HepG2 (cell line): ENCODE results near the gene SHC3. TPM values are rescaled to one million over a fixed set of nuclear protein-coding genes. Genes with fewer than 3 reads are reported as not detected.

Experiments used
- ATAC-seq: fragments of 200-7000 bp; cut with Tn5 transposase; 3 replicates; pipeline ENCODE4 v1.9.1; 2020; ENCODE audit warnings: mild to moderate bottlenecking, moderate library complexity
- BruUV-seq: library from RNA; stranded (reverse); fragments of 400-500 nt; replicated peaks from 2 replicates; lab custom pipeline; 2021; lab: Mats Ljungman, UMichigan
- CTCF ChIA-PET: fragments of 300-600 bp; formaldehyde crosslinking; extraction: SDS; loops from one replicate; lab custom pipeline; 2021; ENCODE audit warnings: low total read pairs, inconsistent platforms, low intra/inter-chr PET ratio; lab: Yijun Ruan, JAX
- POLR2A ChIA-PET: fragments of 350-600 bp; sonication (Branson Sonifier 250); formaldehyde crosslinking; loops from one replicate; lab custom pipeline; 2020; ENCODE audit warnings: antibody characterized with exemption, inconsistent platforms; lab: Yijun Ruan, JAX
- DNase-seq: peaks from one replicate; pipeline ENCODE4 v3.0.0-alpha.2; 2015; ENCODE audit warnings: low spot score
- FAIRE-seq: peaks from 3 replicates; lab custom pipeline; 2011; peaks lifted over from hg19 to GRCh38; lab: Jason Lieb, UNC
- H2AFZ ChIP-seq: one replicate; pipeline ENCODE4 v1.6.1; 2011; ENCODE audit warnings: low read length, inconsistent platforms
- H3K27ac ChIP-seq: fragments of 300-600 bp; 3 replicates; pipeline ENCODE4 v1.8.0; 2011; ENCODE audit warnings: mixed run types, mild to moderate bottlenecking, mixed read lengths, low read length, inconsistent platforms; ENCODE audit not compliant: insufficient read depth; ENCODE audit errors: extremely low read length
- H3K27me3 ChIP-seq, 2 experiments: fragments of 200-600 bp in 1 of 2; 2 replicates in 1 of 2; 3 replicates in 1 of 2; pipeline versions ENCODE4 v1.6.0 to v1.8.0; 2011; ENCODE audit warnings: low read length in 2 of 2, mild to moderate bottlenecking in 2 of 2, moderate library complexity in 2 of 2, inconsistent platforms in 1 of 2; ENCODE audit not compliant: insufficient read depth in 2 of 2, control insufficient read depth in 1 of 2
- H3K36me3 ChIP-seq, 2 experiments: fragments of 200-600 bp in 1 of 2; replicated peaks in 1 of 2; 2 replicates in 1 of 2; 3 replicates in 1 of 2; pipeline versions ENCODE4 v1.5.1 to v1.8.0; 2011; ENCODE audit warnings: low read length in 2 of 2, inconsistent platforms in 1 of 2; ENCODE audit not compliant: insufficient read depth in 2 of 2, control insufficient read depth in 1 of 2
- H3K4me1 ChIP-seq: 2 replicates; pipeline ENCODE4 v1.5.1; 2012; ENCODE audit warnings: low read length, inconsistent platforms; ENCODE audit not compliant: insufficient read depth
- H3K4me2 ChIP-seq: 2 replicates; pipeline ENCODE4 v1.6.0; 2011; ENCODE audit warnings: low read depth, low read length, inconsistent platforms
- H3K4me3 ChIP-seq, 3 experiments: fragments of 200-600 bp in 1 of 3; sonication (generic), shearing (Covaris generic) in 1 of 3; replicated peaks in 1 of 3; 2 replicates each; pipeline ENCODE4 v1.5.1; 2011 to 2016; ENCODE audit warnings: low read length in 3 of 3, inconsistent platforms in 2 of 3, low read depth in 2 of 3, mild to moderate bottlenecking in 2 of 3, control low read depth in 1 of 3, mixed read lengths in 1 of 3; ENCODE audit not compliant: insufficient read depth in 1 of 3
- H3K79me2 ChIP-seq: one replicate; pipeline ENCODE4 v1.6.1; 2011; ENCODE audit warnings: low read length, inconsistent platforms; ENCODE audit not compliant: insufficient read depth
- H3K9ac ChIP-seq: 2 replicates; pipeline ENCODE4 v1.6.0; 2011; ENCODE audit warnings: mild to moderate bottlenecking, low read depth, low read length, inconsistent platforms; ENCODE audit not compliant: insufficient read depth
- H3K9me3 ChIP-seq: 2 replicates; pipeline ENCODE4 v1.5.1; 2012; ENCODE audit warnings: mild to moderate bottlenecking, low read length
- H4K20me1 ChIP-seq: 2 replicates; pipeline ENCODE4 v1.6.0; 2011; ENCODE audit warnings: inconsistent platforms, mild to moderate bottlenecking, low read length, moderate library complexity; ENCODE audit not compliant: insufficient read depth
- EHMT2 ChIP-seq: fragments of 200-600 bp; sonication (generic); IDR thresholded peaks from 2 replicates; pipeline ENCODE4 v1.7.0; 2017; ENCODE audit warnings: antibody characterized with exemption, low read depth, low read length, borderline replicate concordance
- HES4 ChIP-seq: sonication (generic); formaldehyde crosslinking; IDR thresholded peaks from 2 replicates; pipeline ENCODE4 v1.9.0; 2021; ENCODE audit warnings: mild to moderate bottlenecking, missing genetic modification reagents, borderline replicate concordance
- MIER2 ChIP-seq: IDR thresholded peaks from 2 replicates; pipeline ENCODE4 v1.6.1; 2016; ENCODE audit warnings: missing biosample characterization, missing genetic modification reagents
- NPAS2 ChIP-seq: sonication (generic); formaldehyde crosslinking; IDR thresholded peaks from 2 replicates; pipeline ENCODE4 v1.8.0; 2022; ENCODE audit warnings: mild to moderate bottlenecking, missing genetic modification reagents, borderline replicate concordance
- REST ChIP-seq, 2 experiments: IDR thresholded peaks; 2 replicates each; pipeline ENCODE4 v1.6.1; 2011 to 2012; ENCODE audit warnings: low read length in 2 of 2, borderline replicate concordance in 1 of 2, low read depth in 1 of 2, mild to moderate bottlenecking in 1 of 2, moderate library complexity in 1 of 2
- TFDP2 ChIP-seq: sonication (generic); formaldehyde crosslinking; IDR thresholded peaks from 2 replicates; pipeline ENCODE4 v1.4.0; 2020; ENCODE audit warnings: missing genetic modification reagents
- WIZ ChIP-seq: sonication (generic); formaldehyde crosslinking; IDR thresholded peaks from 2 replicates; pipeline ENCODE4 v1.5.1; 2020; ENCODE audit warnings: mild to moderate bottlenecking, missing genetic modification reagents
- ZNF232 ChIP-seq: sonication (generic); formaldehyde crosslinking; IDR thresholded peaks from 2 replicates; pipeline ENCODE4 v1.4.0; 2020; ENCODE audit warnings: missing genetic modification reagents, borderline replicate concordance
- WGBS: methylation state at CpG from one replicate; pipeline ENCODE4 v1.1.6; 2017; ENCODE audit warnings: low lambda C conversion rate; 5-methylcytosine and 5-hydroxymethylcytosine counted together
- in situ Hi-C: cut with HindIII; loops from 2 replicates; pipeline ENCODE4 v1.10.0; 2017; ENCODE audit warnings: low pct_unique_long_range_greater_than_20kb; ENCODE audit not compliant: extremely low pct_ligation_motif_present
- intact Hi-C: fragments of 100-400 bp; cut with micrococcal nuclease; formaldehyde crosslinking; loops from one replicate; pipeline ENCODE4 v1.10.0; 2022; ENCODE audit not compliant: unreplicated experiment
- polyA plus RNA-seq, 8 experiments: library from polyadenylated mRNA; depleted of rRNA in 3 of 8; stranded (reverse) in 7 of 8; unstranded in 1 of 8; fragments of >200 nt; fragmentation: Illumina TruSeq in 4 of 8; extraction: Trizol in 4 of 8; gene quantifications; 2 replicates each; pipeline versions ENCODE4 v1.2.1 to v1.2.3, GENCODE V29; 2011 to 2016; ENCODE audit warnings: low read depth in 4 of 8, missing spikeins in 1 of 8, mixed read lengths in 1 of 8; ENCODE audit not compliant: insufficient read depth in 1 of 8
- total RNA-seq, 5 experiments: library from RNA; depleted of rRNA; stranded (reverse); fragments of >200 nt; fragmentation: Illumina TruSeq; extraction: Trizol; gene quantifications; 2 replicates each; pipeline ENCODE4 v1.2.3, GENCODE V29; 2016; ENCODE audit warnings: low read depth in 1 of 5

Gene SHC3
- total and polyA plus RNA-seq, 2 of the 13 experiments (the other 11 are each of a cell fraction or from before 2014, with no cell fraction given) = 0.09 to 0.89 TPM

DNA sequence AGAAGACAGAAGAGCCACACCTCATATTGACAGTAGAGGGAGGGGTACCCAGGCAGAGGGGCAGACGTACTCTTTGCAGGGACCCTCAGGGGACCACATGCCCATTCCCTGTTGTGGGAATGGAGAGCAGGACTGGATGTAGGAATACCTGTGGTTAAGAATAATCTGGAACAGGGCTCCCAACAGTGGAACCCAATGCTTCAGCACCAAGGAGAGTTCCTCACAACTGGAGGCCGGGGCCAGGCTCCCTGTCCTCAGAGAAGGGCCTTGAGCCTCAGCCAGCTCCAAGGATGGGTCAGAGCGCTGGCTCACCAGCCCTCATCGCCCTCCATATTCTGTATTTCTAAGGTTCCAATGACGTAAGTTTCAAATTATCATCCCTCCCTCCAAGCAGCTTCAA, 7.4 kb upstream of the SHC3 start:
- DNase-seq = no peak
- ATAC-seq = peak; percentile 60
- intact Hi-C loops = no loop called here

More for the DNA sequence above, 7.4 kb upstream of the SHC3 start:
- Histone ChIP-seq H3K27me3 (no peaks in the 10 kb centered on the region), H3K4me1 (peaks cover 9% of the 10 kb centered on the region), H3K9ac (no peak overlapping the region), H2AFZ (no peak overlapping the region), H3K79me2 (no peaks in the 10 kb centered on the region), H3K27ac (no peak overlapping the region), H3K4me2 (no peak overlapping the region), H3K36me3 (no peaks in the 10 kb centered on the region), H3K9me3 (no peaks in the 10 kb centered on the region), H3K4me3 (no peak overlapping the region), H4K20me1 (no peaks in the 10 kb centered on the region)
- POLR2A ChIA-PET = no interaction called here
- 10% methylated on average over 4 of the region's 5 CpGs for WGBS
- TF ChIP-seq MIER2 (peak; percentile 96), NPAS2 (CRISPR knock-in tag) (no peak), ZNF232 (peak; percentile 42; the same call in 1 of the 2 replicates), HES4 (CRISPR knock-in tag) (0 out of 2 replicates have a peak, but pooled peaks have one; percentile 24), REST (IDR thresholded peaks at IDR 0.05; ENCODE audit: borderline replicate concordance in 1 of 2, low read depth in 1 of 2, low read length in 2 of 2) (peak; percentile 70 to 95), WIZ (CRISPR knock-in tag) (peak; percentile 88; the same call in 1 of the 2 replicates), EHMT2 (peak; percentile 75; the same call in 1 of the 2 replicates), TFDP2 (no peak)
- CTCF ChIA-PET = no interaction called here
- FAIRE-seq = no peak
- in situ Hi-C loops = no loop called here
- BruUV-seq = no TSS peak
